ENCODE data around the gene ABLIM2.

Gene ABLIM2

GRCh38 chr4:8037150-8037769, 121.4 kb downstream of the ABLIM2 start:
- Histone ChIP-seq H3K27me3 (ENCODE audit: control insufficient read depth, insufficient read depth, low read length) (no peaks in the 10 kb centered on the region), H3K36me3 (ENCODE audit: control insufficient read depth, insufficient read depth, low read length) (no peaks in the 10 kb centered on the region), H3K9me3 (ENCODE audit: control insufficient read depth, insufficient read depth, low read depth, low read length) (no peaks in the 10 kb centered on the region), H3K27ac (ENCODE audit: low read depth, low read length) (no peak overlapping the region), H3K9ac (ENCODE audit: low read length) (no peak overlapping the region), H3K4me3 (ENCODE audit: low read depth, low read length) (no peak overlapping the region), H3K4me1 (ENCODE audit: control insufficient read depth, insufficient read depth, low read length) (no peaks in the 10 kb centered on the region)

GRCh38 chr4:8035371-8035780, 123.2 kb downstream of the ABLIM2 start:
- Histone ChIP-seq H3K27me3 (ENCODE audit: control insufficient read depth, insufficient read depth, low read length) (no peaks in the 10 kb centered on the region), H3K4me1 (ENCODE audit: control insufficient read depth, insufficient read depth, low read length) (no peaks in the 10 kb centered on the region), H3K9ac (ENCODE audit: low read length) (no peak overlapping the region), H3K36me3 (ENCODE audit: control insufficient read depth, insufficient read depth, low read length) (no peaks in the 10 kb centered on the region), H3K9me3 (ENCODE audit: control insufficient read depth, insufficient read depth, low read depth, low read length) (no peaks in the 10 kb centered on the region), H3K4me3 (ENCODE audit: low read depth, low read length) (no peak overlapping the region), H3K27ac (ENCODE audit: low read depth, low read length) (no peak overlapping the region)

GRCh38 chr4:8033829-8034528, 124.6 kb downstream of the ABLIM2 start:
- H3K27me3 ChIP-seq (ENCODE audit: control insufficient read depth, insufficient read depth, low read length), result no peaks in the 10 kb centered on the region
- no peaks in the 10 kb centered on the region for H3K4me1 ChIP-seq (ENCODE audit: control insufficient read depth, insufficient read depth, low read length)
- H3K9ac ChIP-seq (ENCODE audit: low read length), result no peak overlapping the region
- H3K36me3 ChIP-seq (ENCODE audit: control insufficient read depth, insufficient read depth, low read length), result no peaks in the 10 kb centered on the region
- no peaks in the 10 kb centered on the region for H3K9me3 ChIP-seq (ENCODE audit: control insufficient read depth, insufficient read depth, low read depth, low read length)
- no peak overlapping the region for H3K27ac ChIP-seq (ENCODE audit: low read depth, low read length)
- H3K4me3 ChIP-seq (ENCODE audit: low read depth, low read length), result no peak overlapping the region

GRCh38 chr4:8033067-8033755, 125.4 kb downstream of the ABLIM2 start:
- no peaks in the 10 kb centered on the region for H3K4me1 ChIP-seq (ENCODE audit: control insufficient read depth, insufficient read depth, low read length)
- H3K27me3 ChIP-seq (ENCODE audit: control insufficient read depth, insufficient read depth, low read length), result no peaks in the 10 kb centered on the region
- no peak overlapping the region for H3K4me3 ChIP-seq (ENCODE audit: low read depth, low read length)

GRCh38 chr4:8032381-8032780, 126.2 kb downstream of the ABLIM2 start:
- Histone ChIP-seq H3K36me3 (ENCODE audit: control insufficient read depth, insufficient read depth, low read length) (no peaks in the 10 kb centered on the region), H3K4me1 (ENCODE audit: control insufficient read depth, insufficient read depth, low read length) (no peaks in the 10 kb centered on the region), H3K9ac (ENCODE audit: low read length) (no peak overlapping the region), H3K4me3 (ENCODE audit: low read depth, low read length) (no peak overlapping the region), H3K27ac (ENCODE audit: low read depth, low read length) (no peak overlapping the region), H3K27me3 (ENCODE audit: control insufficient read depth, insufficient read depth, low read length) (no peaks in the 10 kb centered on the region), H3K9me3 (ENCODE audit: control insufficient read depth, insufficient read depth, low read depth, low read length) (no peaks in the 10 kb centered on the region)

More at GRCh38 chr4:8033067-8033755, 125.4 kb downstream of the ABLIM2 start:
- H3K9ac ChIP-seq (ENCODE audit: low read length), result no peak overlapping the region
- no peaks in the 10 kb centered on the region for H3K36me3 ChIP-seq (ENCODE audit: control insufficient read depth, insufficient read depth, low read length)
- no peaks in the 10 kb centered on the region for H3K9me3 ChIP-seq (ENCODE audit: control insufficient read depth, insufficient read depth, low read depth, low read length)
- H3K27ac ChIP-seq (ENCODE audit: low read depth, low read length), result no peak overlapping the region

- Histone ChIP-seq H3K27ac (ENCODE audit: low read depth, low read length) (no peak overlapping the region), H3K27me3 (ENCODE audit: control insufficient read depth, insufficient read depth, low read length) (no peaks in the 10 kb centered on the region), H3K4me1 (ENCODE audit: control insufficient read depth, insufficient read depth, low read length) (no peaks in the 10 kb centered on the region), H3K36me3 (ENCODE audit: control insufficient read depth, insufficient read depth, low read length) (no peaks in the 10 kb centered on the region), H3K9me3 (ENCODE audit: control insufficient read depth, insufficient read depth, low read depth, low read length) (no peaks in the 10 kb centered on the region), H3K9ac (ENCODE audit: low read length) (no peak overlapping the region), H3K4me3 (ENCODE audit: low read depth, low read length) (no peak overlapping the region)
Measured at GRCh38 chr4:8030121-8030781, 128.4 kb downstream of the ABLIM2 start.

- Histone ChIP-seq H3K36me3 (ENCODE audit: control insufficient read depth, insufficient read depth, low read length) (no peaks in the 10 kb centered on the region), H3K9me3 (ENCODE audit: control insufficient read depth, insufficient read depth, low read depth, low read length) (no peaks in the 10 kb centered on the region), H3K27me3 (ENCODE audit: control insufficient read depth, insufficient read depth, low read length) (no peaks in the 10 kb centered on the region), H3K4me3 (ENCODE audit: low read depth, low read length) (no peak overlapping the region), H3K27ac (ENCODE audit: low read depth, low read length) (no peak overlapping the region), H3K9ac (ENCODE audit: low read length) (no peak overlapping the region), H3K4me1 (ENCODE audit: control insufficient read depth, insufficient read depth, low read length) (no peaks in the 10 kb centered on the region)
Measured at GRCh38 chr4:8029689-8030088, 128.9 kb downstream of the ABLIM2 start.

- H3K9me3 ChIP-seq (ENCODE audit: control insufficient read depth, insufficient read depth, low read depth, low read length), result no peaks in the 10 kb centered on the region
- H3K4me1 ChIP-seq (ENCODE audit: control insufficient read depth, insufficient read depth, low read length), result no peaks in the 10 kb centered on the region
- H3K4me3 ChIP-seq (ENCODE audit: low read depth, low read length), result no peak overlapping the region
- H3K9ac ChIP-seq (ENCODE audit: low read length), result no peak overlapping the region
- H3K27me3 ChIP-seq (ENCODE audit: control insufficient read depth, insufficient read depth, low read length), result no peaks in the 10 kb centered on the region
- no peak overlapping the region for H3K27ac ChIP-seq (ENCODE audit: low read depth, low read length)
- H3K36me3 ChIP-seq (ENCODE audit: control insufficient read depth, insufficient read depth, low read length), result no peaks in the 10 kb centered on the region
Measured at GRCh38 chr4:8028884-8029568, 129.6 kb downstream of the ABLIM2 start.

- H3K9me3 ChIP-seq (ENCODE audit: control insufficient read depth, insufficient read depth, low read depth, low read length), result no peaks in the 10 kb centered on the region
- H3K9ac ChIP-seq (ENCODE audit: low read length), result no peak overlapping the region
- no peaks in the 10 kb centered on the region for H3K36me3 ChIP-seq (ENCODE audit: control insufficient read depth, insufficient read depth, low read length)
- H3K27ac ChIP-seq (ENCODE audit: low read depth, low read length), result no peak overlapping the region
- H3K4me1 ChIP-seq (ENCODE audit: control insufficient read depth, insufficient read depth, low read length), result no peaks in the 10 kb centered on the region
- H3K27me3 ChIP-seq (ENCODE audit: control insufficient read depth, insufficient read depth, low read length), result no peaks in the 10 kb centered on the region
- no peak overlapping the region for H3K4me3 ChIP-seq (ENCODE audit: low read depth, low read length)
Measured at GRCh38 chr4:8028368-8028767, 130.2 kb downstream of the ABLIM2 start.

GRCh38 chr4:8026453-8026852, 132.2 kb downstream of the ABLIM2 start:
- Histone ChIP-seq H3K36me3 (ENCODE audit: control insufficient read depth, insufficient read depth, low read length) (no peaks in the 10 kb centered on the region), H3K4me1 (ENCODE audit: control insufficient read depth, insufficient read depth, low read length) (no peaks in the 10 kb centered on the region), H3K27ac (ENCODE audit: low read depth, low read length) (no peak overlapping the region), H3K9me3 (ENCODE audit: control insufficient read depth, insufficient read depth, low read depth, low read length) (no peaks in the 10 kb centered on the region), H3K27me3 (ENCODE audit: control insufficient read depth, insufficient read depth, low read length) (no peaks in the 10 kb centered on the region), H3K4me3 (ENCODE audit: low read depth, low read length) (no peak overlapping the region), H3K9ac (ENCODE audit: low read length) (no peak overlapping the region)

All from HUES6 (cell line).